Measurements from ENCODE around the gene FEN1.

FEN1 gene

DNA sequence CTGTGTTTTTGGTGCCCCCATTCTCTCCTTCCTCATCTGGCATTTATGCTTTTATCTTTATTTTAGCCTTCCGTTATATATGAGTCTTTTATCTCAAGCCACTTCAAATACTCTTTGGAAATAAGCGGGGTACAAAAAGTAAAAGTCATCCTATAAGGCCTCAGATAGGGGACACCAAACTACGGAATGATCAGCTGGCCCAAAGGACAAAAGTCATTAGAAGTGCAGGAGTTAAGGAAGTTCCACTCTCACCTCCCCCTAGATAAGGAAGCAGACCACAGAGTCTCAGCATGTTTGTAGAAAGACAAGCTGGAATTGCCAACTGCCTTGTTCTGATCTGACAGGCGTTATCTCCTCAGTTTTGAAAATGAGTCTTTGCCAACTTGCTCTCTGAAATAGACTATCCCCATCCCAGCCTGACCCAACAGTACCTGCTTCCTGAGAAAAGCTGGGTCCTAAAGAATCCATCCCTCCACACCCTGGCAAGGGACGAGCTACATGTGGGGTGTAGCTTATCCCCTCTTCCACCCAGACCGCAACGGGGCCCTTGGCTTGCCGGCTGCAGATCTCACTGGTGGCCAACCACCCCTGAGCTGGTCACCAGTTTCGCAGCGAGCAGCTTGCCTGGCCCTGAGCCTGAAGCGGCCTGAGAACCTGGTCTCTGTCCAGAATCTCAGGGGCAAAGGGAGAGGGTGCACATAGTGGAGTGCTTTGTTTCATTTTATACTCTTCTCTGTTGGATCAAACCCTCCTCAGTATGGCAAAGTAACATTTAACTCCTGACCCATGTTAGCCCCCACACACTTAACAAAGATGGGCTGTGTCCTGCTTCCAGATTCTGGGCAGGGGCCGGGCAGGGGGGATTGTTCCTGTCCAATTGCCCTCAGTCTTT lies 49.2 kb downstream of the FEN1 start:
- DNase-seq (ENCODE audit: low read depth in 1 of 2, low spot score in 1 of 2), result no peak

DNA sequence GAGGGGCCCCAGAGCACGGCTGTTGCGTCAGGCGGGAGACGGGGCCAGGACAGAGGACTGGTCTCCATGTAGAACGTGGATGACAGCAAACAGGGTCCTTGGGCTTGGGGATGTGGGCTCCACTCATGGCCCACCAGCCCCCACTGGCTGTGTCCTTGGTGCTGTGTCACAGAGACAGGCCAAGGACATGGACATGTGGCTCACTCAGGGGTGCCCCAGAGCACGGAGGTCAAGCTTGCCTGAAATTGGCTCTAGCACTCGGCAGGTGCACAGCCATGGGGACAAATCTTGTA lies 49.8 kb downstream of the FEN1 start:
- no peak for DNase-seq (ENCODE audit: low read depth in 1 of 2, low spot score in 1 of 2)

GRCh38 chr11:61844909-61845565 lies 52.3 kb downstream of the FEN1 start:
- DNase-seq (ENCODE audit: low read depth in 1 of 2, low spot score in 1 of 2), result no peak

DNA sequence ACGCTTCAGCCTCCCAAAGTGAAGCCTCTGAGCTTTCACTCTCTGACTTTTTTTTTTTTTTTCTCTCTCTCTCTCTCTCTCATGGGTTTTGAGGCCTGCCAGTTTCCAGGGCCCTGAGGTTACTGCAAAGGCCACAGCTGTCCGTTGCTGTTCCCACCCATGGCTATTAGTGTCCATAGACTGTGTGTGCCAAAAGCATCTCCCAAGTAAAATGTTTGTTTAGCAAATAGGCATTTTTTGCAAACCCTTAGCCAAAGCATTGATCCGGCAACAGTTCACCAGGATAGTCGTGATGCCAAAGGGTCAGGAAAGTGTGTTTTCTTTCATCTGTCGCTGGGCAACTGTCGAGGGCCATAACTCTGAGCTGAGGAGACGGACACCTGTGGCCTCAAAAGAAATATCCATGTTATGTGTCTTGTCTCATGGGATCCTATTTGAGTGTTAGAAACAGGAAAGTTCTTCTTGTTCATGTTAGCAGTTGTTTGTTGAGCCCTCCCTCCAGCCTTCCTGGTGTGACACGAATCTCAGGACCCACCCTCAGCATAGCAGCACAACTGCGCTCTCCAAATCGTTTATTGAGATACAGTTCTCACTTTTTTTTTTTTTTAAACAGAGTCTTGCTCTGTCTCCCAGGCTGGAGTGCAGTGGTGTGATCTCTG lies 53.8 kb downstream of the FEN1 start:
- DNase-seq (ENCODE audit: low read depth in 1 of 2, low spot score in 1 of 2), result no peak

Data from stimulated activated CD4-positive, alpha-beta T cell treated with anti-CD3 and anti-CD28 coated beads, Interleukin-15, amount 100 ng/mL, for 1 hour (primary cell).